Measurements from ENCODE around the gene ACSL4.

The ACSL4 gene

GRCh38 chrX:109751698-109752097 lies 18.6 kb upstream of the ACSL4 start:
- H2AFZ ChIP-seq (ENCODE audit: low read length) = peak overlapping the region; percentile 70; the same call in 1 of the 2 replicates
- no peaks in the 10 kb centered on the region for H4K20me1 ChIP-seq (ENCODE audit: insufficient read depth, low read length, poor library complexity, severe bottlenecking)
- peak overlapping the region; percentile 34 for H3K4me2 ChIP-seq (ENCODE audit: low read depth, low read length, poor library complexity, severe bottlenecking)
- TF ChIP-seq CTCF (conservative IDR thresholded peaks at IDR 0.05; ENCODE audit: low read length) (no peak), EZH2phosphoT487 (IDR thresholded peaks at IDR 0.05; ENCODE audit: borderline replicate concordance) (no peak)
- H3F3A ChIP-seq (ENCODE audit: low read depth) = no peaks in the 10 kb centered on the region
- H3K27me3 ChIP-seq (ENCODE audit: insufficient read depth, low read length, poor library complexity, severe bottlenecking) = no peaks in the 10 kb centered on the region
- H3K36me3 ChIP-seq (ENCODE audit: insufficient read depth, low read length) = no peaks in the 10 kb centered on the region
- H3K79me2 ChIP-seq (ENCODE audit: insufficient read depth, low read length) = no peaks in the 10 kb centered on the region
- no peak overlapping the region for H3K4me3 ChIP-seq (ENCODE audit: low read length, poor library complexity, severe bottlenecking)
- H3K4me1 ChIP-seq (ENCODE audit: insufficient read depth, low read length, poor library complexity, severe bottlenecking) = peaks cover 2% of the 10 kb centered on the region
- no peaks in the 10 kb centered on the region for H3K9me3 ChIP-seq (ENCODE audit: insufficient read depth, low read depth, low read length)
- H3K9me2 ChIP-seq (replicated peaks; ENCODE audit: low read depth, low read length) = no peaks in the 10 kb centered on the region
- peak overlapping the region; percentile 38 for H3K9ac ChIP-seq (ENCODE audit: low read depth, low read length, poor library complexity, severe bottlenecking)

GRCh38 chrX:109749207-109749606 lies 16.1 kb upstream of the ACSL4 start:
- no peak overlapping the region for H3K4me3 ChIP-seq (ENCODE audit: low read length, poor library complexity, severe bottlenecking)
- TF ChIP-seq EZH2phosphoT487 (IDR thresholded peaks at IDR 0.05; ENCODE audit: borderline replicate concordance) (no peak), CTCF (conservative IDR thresholded peaks at IDR 0.05; ENCODE audit: low read length) (no peak)
- no peaks in the 10 kb centered on the region for H3K79me2 ChIP-seq (ENCODE audit: insufficient read depth, low read length)
- H3K4me2 ChIP-seq (ENCODE audit: low read depth, low read length, poor library complexity, severe bottlenecking) = no peak overlapping the region
- peaks cover 2% of the 10 kb centered on the region for H3K4me1 ChIP-seq (ENCODE audit: insufficient read depth, low read length, poor library complexity, severe bottlenecking)
- no peaks in the 10 kb centered on the region for H3K36me3 ChIP-seq (ENCODE audit: insufficient read depth, low read length)
- no peaks in the 10 kb centered on the region for H3K9me3 ChIP-seq (ENCODE audit: insufficient read depth, low read depth, low read length)
- no peaks in the 10 kb centered on the region for H3F3A ChIP-seq (ENCODE audit: low read depth)
- no peak overlapping the region for H3K9ac ChIP-seq (ENCODE audit: low read depth, low read length, poor library complexity, severe bottlenecking)
- no peaks in the 10 kb centered on the region for H3K9me2 ChIP-seq (replicated peaks; ENCODE audit: low read depth, low read length)
- H4K20me1 ChIP-seq (ENCODE audit: insufficient read depth, low read length, poor library complexity, severe bottlenecking) = no peaks in the 10 kb centered on the region
- H2AFZ ChIP-seq (ENCODE audit: low read length) = no peak overlapping the region
- no peaks in the 10 kb centered on the region for H3K27me3 ChIP-seq (ENCODE audit: insufficient read depth, low read length, poor library complexity, severe bottlenecking)

GRCh38 chrX:109747681-109748080 lies 14.6 kb upstream of the ACSL4 start:
- H3K9me3 ChIP-seq (ENCODE audit: insufficient read depth, low read depth, low read length) = no peaks in the 10 kb centered on the region
- H3K9me2 ChIP-seq (replicated peaks; ENCODE audit: low read depth, low read length) = no peaks in the 10 kb centered on the region
- no peaks in the 10 kb centered on the region for H3F3A ChIP-seq (ENCODE audit: low read depth)
- no peak for TF ChIP-seq EZH2phosphoT487 (IDR thresholded peaks at IDR 0.05; ENCODE audit: borderline replicate concordance)
- no peak for TF ChIP-seq CTCF (conservative IDR thresholded peaks at IDR 0.05; ENCODE audit: low read length)
- no peak overlapping the region for H3K9ac ChIP-seq (ENCODE audit: low read depth, low read length, poor library complexity, severe bottlenecking)
- H3K4me3 ChIP-seq (ENCODE audit: low read length, poor library complexity, severe bottlenecking) = no peak overlapping the region
- no peak overlapping the region for H2AFZ ChIP-seq (ENCODE audit: low read length)
- H3K27me3 ChIP-seq (ENCODE audit: insufficient read depth, low read length, poor library complexity, severe bottlenecking) = no peaks in the 10 kb centered on the region
- H3K4me2 ChIP-seq (ENCODE audit: low read depth, low read length, poor library complexity, severe bottlenecking) = no peak overlapping the region
- H4K20me1 ChIP-seq (ENCODE audit: insufficient read depth, low read length, poor library complexity, severe bottlenecking) = no peaks in the 10 kb centered on the region
- H3K4me1 ChIP-seq (ENCODE audit: insufficient read depth, low read length, poor library complexity, severe bottlenecking) = peaks cover 2% of the 10 kb centered on the region
- H3K36me3 ChIP-seq (ENCODE audit: insufficient read depth, low read length) = no peaks in the 10 kb centered on the region
- H3K79me2 ChIP-seq (ENCODE audit: insufficient read depth, low read length) = no peaks in the 10 kb centered on the region

Measured in Loucy (cell line).